GM12878 (cell line): ENCODE results near the gene OR2T27. TPM values are rescaled to one million over a fixed set of nuclear protein-coding genes. Genes with fewer than 3 reads are reported as not detected.

Experiments used
- ATAC-seq: fragments of 200-7000 bp; cut with Tn5 transposase; 3 replicates; pipeline ENCODE4 v1.9.1; 2020; ENCODE audit warnings: mild to moderate bottlenecking, moderate library complexity
- BruUV-seq: library from RNA; stranded (reverse); fragments of 400-500 nt; replicated peaks from 2 replicates; lab custom pipeline; 2021; lab: Mats Ljungman, UMichigan
- CTCF ChIA-PET: fragments of 300-600 bp; sonication (Branson Sonifier 250); formaldehyde crosslinking; extraction: SDS; loops from one replicate; lab custom pipeline; 2021; ENCODE audit warnings: inconsistent platforms; lab: Yijun Ruan, JAX
- POLR2A ChIA-PET: fragments of 350-600 bp; formaldehyde crosslinking; extraction: SDS; loops from one replicate; lab custom pipeline; 2021; ENCODE audit warnings: inconsistent platforms; lab: Charles Lee
- RAD21 ChIA-PET: fragments of 300-600 bp; sonication (Branson Sonifier 250); formaldehyde crosslinking; loops from one replicate; lab custom pipeline; 2023; ENCODE audit warnings: antibody characterized with exemption; ENCODE audit not compliant: unreplicated experiment; lab: Charles Lee
- SMC1A ChIA-PET: fragments of 300-600 bp; sonication (Branson Sonifier 250); formaldehyde crosslinking; loops from one replicate; lab custom pipeline; 2023; ENCODE audit not compliant: unreplicated experiment, uncharacterized antibody; lab: Charles Lee
- DNase-seq: peaks from one replicate; pipeline ENCODE4 v3.0.0-alpha.2; 2011; ENCODE audit warnings: low read depth, low spot score
- FAIRE-seq: peaks from 3 replicates; lab custom pipeline; 2011; peaks lifted over from hg19 to GRCh38; lab: Jason Lieb, UNC
- H2AFZ ChIP-seq: 2 replicates; pipeline ENCODE4 v1.6.0; 2011; ENCODE audit warnings: low read depth, low read length, control low read depth; ENCODE audit not compliant: control insufficient read depth
- H3K27ac ChIP-seq: 2 replicates; pipeline ENCODE4 v1.5.1; 2011; ENCODE audit warnings: control low read depth; ENCODE audit not compliant: control insufficient read depth, insufficient read depth
- H3K27me3 ChIP-seq, 2 experiments: replicated peaks in 1 of 2; 2 replicates each; pipeline versions ENCODE4 v1.6.0 to v1.6.1; 2011; ENCODE audit warnings: low read length in 1 of 2; ENCODE audit not compliant: control insufficient read depth in 2 of 2, insufficient read depth in 2 of 2
- H3K36me3 ChIP-seq, 2 experiments: 2 replicates each; pipeline ENCODE4 v1.5.1; 2011; ENCODE audit warnings: low read length in 1 of 2; ENCODE audit not compliant: control insufficient read depth in 2 of 2, insufficient read depth in 2 of 2
- H3K4me1 ChIP-seq: 2 replicates; pipeline ENCODE4 v1.6.1; 2011; ENCODE audit warnings: mild to moderate bottlenecking, low read length, moderate library complexity, mixed read lengths; ENCODE audit not compliant: control insufficient read depth, insufficient read depth
- H3K4me2 ChIP-seq: 2 replicates; pipeline ENCODE4 v1.6.0; 2011; ENCODE audit warnings: control low read depth; ENCODE audit not compliant: control insufficient read depth, insufficient read depth
- H3K4me3 ChIP-seq: fragments of 200-600 bp; sonication (generic); 2 replicates; pipeline ENCODE4 v1.5.1; 2016
- H3K79me2 ChIP-seq: 2 replicates; pipeline ENCODE4 v1.6.0; 2011; ENCODE audit warnings: low read length; ENCODE audit not compliant: control insufficient read depth, insufficient read depth
- H3K9ac ChIP-seq: 2 replicates; pipeline ENCODE4 v1.8.0; 2011; ENCODE audit warnings: low read length, control low read depth, mixed read lengths; ENCODE audit not compliant: control insufficient read depth, insufficient read depth
- H3K9me3 ChIP-seq: replicated peaks from 3 replicates; pipeline ENCODE4 v1.5.1; 2011; ENCODE audit warnings: mild to moderate bottlenecking, low read length; ENCODE audit not compliant: control insufficient read depth, insufficient read depth
- H4K20me1 ChIP-seq: 2 replicates; pipeline ENCODE4 v1.6.0; 2011; ENCODE audit not compliant: control insufficient read depth, insufficient read depth
- NFYB ChIP-seq: IDR thresholded peaks from 2 replicates; pipeline ENCODE4 v1.6.1; 2011; ENCODE audit warnings: low read depth, mild to moderate bottlenecking, low read length, improper control_type of control experiment, moderate library complexity; ENCODE audit not compliant: insufficient read depth
- PRDM15 ChIP-seq: fragments of 450-650 bp; formaldehyde crosslinking; IDR thresholded peaks from 2 replicates; pipeline ENCODE4 v1.4.0; 2020; ENCODE audit warnings: mild to moderate bottlenecking, moderate library complexity
- ZBTB40 ChIP-seq: fragments of 450-650 bp; IDR thresholded peaks from 2 replicates; pipeline ENCODE4 v1.6.1; 2016; ENCODE audit warnings: mild to moderate bottlenecking, moderate library complexity, borderline replicate concordance
- WGBS: methylation state at CpG from one replicate; pipeline ENCODE4 v1.1.6; 2016; ENCODE audit warnings: low lambda C conversion rate; ENCODE audit not compliant: insufficient replicate concordance, insufficient coverage; ENCODE audit errors: missing lambda C conversion rate; 5-methylcytosine and 5-hydroxymethylcytosine counted together
- in situ Hi-C: fragments of 300-500 bp; cut with MboI; formaldehyde crosslinking; loops from 9 replicates; pipeline ENCODE4 v1.14.3; 2018; ENCODE audit warnings: mixed read lengths
- intact Hi-C: fragments of 100-400 bp; cut with micrococcal nuclease; formaldehyde crosslinking; loops from one replicate; pipeline ENCODE4 v1.14.2; 2022; ENCODE audit not compliant: unreplicated experiment
- polyA plus RNA-seq, 11 experiments: library from polyadenylated mRNA; depleted of rRNA in 4 of 11; unstranded in 6 of 11; stranded (reverse) in 5 of 11; fragments of >200 nt; fragmentation: Nextera tagmentation in 4 of 11; fragmentation: Illumina TruSeq in 1 of 11; extraction: Ambion mirVana in 4 of 11; extraction: Trizol in 1 of 11; gene quantifications; 1 replicate in 1 of 11; 2 replicates in 10 of 11; pipeline versions ENCODE4 v1.2.1 to v1.2.3, GENCODE V29; 2011 to 2016; ENCODE audit warnings: inconsistent platforms in 2 of 11, missing spikeins in 2 of 11, low read depth in 1 of 11
- total RNA-seq, 4 experiments: library from RNA; depleted of rRNA in 3 of 4; stranded (reverse); fragments of >200 nt in 3 of 4; fragmentation: Illumina TruSeq in 1 of 4; extraction: Trizol in 1 of 4; gene quantifications; 2 replicates each; pipeline versions ENCODE4 v1.2.1 to v1.2.3, GENCODE V29; 2013 to 2021

Gene OR2T27
- total and polyA plus RNA-seq, 10 of the 15 experiments (the other 5 are each of a cell fraction or from before 2014, with no cell fraction given): 0.13 to 0.33 (median 0.22) TPM; not detected in 3

- Histone ChIP-seq H2AFZ (no peak overlapping the region), H3K9me3 (no peaks in the 10 kb centered on the region), H3K4me1 (no peaks in the 10 kb centered on the region), H3K4me2 (no peak overlapping the region), H3K9ac (no peak overlapping the region), H3K4me3 (no peak overlapping the region), H3K36me3 (no peaks in the 10 kb centered on the region), H3K79me2 (no peaks in the 10 kb centered on the region), H3K27me3 (no peaks in the 10 kb centered on the region), H3K27ac (no peak overlapping the region), H4K20me1 (no peaks in the 10 kb centered on the region)
- BruUV-seq: no TSS peak
- intact Hi-C loops (no loop called here), in situ Hi-C loops (no loop called here)
- no peak for DNase-seq
- ChIA-PET POLR2A (no interaction called here), RAD21 (no interaction called here), CTCF (no interaction called here), SMC1A (no interaction called here)
- WGBS: no CpG with 5 or more reads among the region's 7 CpGs
- ATAC-seq: no peak
- no peak for TF ChIP-seq NFYB
- no peak for FAIRE-seq
These were observed 23.8 kb downstream of the OR2T27 start for GRCh38 chr1:248631354-248632008.

DNA sequence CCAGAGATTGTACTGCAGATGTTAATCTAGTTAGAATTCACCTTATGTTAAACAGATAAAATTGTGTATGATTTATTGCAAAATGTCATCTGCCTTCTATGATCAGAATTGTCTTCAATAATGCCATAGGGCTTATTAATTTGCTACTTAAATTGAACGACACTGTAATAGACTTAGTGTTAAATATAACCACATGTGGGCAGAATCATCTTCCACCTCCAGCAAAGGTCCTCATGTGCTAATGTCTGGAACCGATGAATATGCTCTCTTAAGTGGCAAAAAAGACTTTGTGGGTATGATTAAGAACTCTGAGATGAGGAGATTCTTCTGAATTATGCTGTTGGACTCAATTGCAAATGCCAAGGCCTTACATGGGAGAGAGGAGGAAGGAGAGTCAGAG, 24.8 kb downstream of the OR2T27 start:
- H3K27ac ChIP-seq: no peak overlapping the region
- ATAC-seq (no peak), FAIRE-seq (no peak), DNase-seq (no peak)
- no CpG with 5 or more reads among the region's 2 CpGs for WGBS
- no peaks in the 10 kb centered on the region for H3K79me2 ChIP-seq
- ChIA-PET SMC1A (no interaction called here), POLR2A (no interaction called here), RAD21 (no interaction called here), CTCF (no interaction called here)
- H3K9me3 ChIP-seq: no peaks in the 10 kb centered on the region
- no peak overlapping the region for H3K4me2 ChIP-seq
- H3K4me1 ChIP-seq: no peaks in the 10 kb centered on the region
- in situ Hi-C loops (no loop called here), intact Hi-C loops (no loop called here)
- H3K4me3 ChIP-seq: no peak overlapping the region
- H3K27me3 ChIP-seq: no peaks in the 10 kb centered on the region
- no peaks in the 10 kb centered on the region for H3K36me3 ChIP-seq
- BruUV-seq: no TSS peak
- H2AFZ ChIP-seq: no peak overlapping the region
- no peak overlapping the region for H3K9ac ChIP-seq
- H4K20me1 ChIP-seq: no peaks in the 10 kb centered on the region
- TF ChIP-seq ZBTB40 (no peak), PRDM15 (CRISPR knock-in tag) (no peak)
